Measurements from ENCODE around the gene VRK2. TPM values are rescaled to one million over a fixed set of nuclear protein-coding genes. Genes with fewer than 3 reads are reported as not detected.
"Not testable (repeated sequence)": the region's sequence is repeated elsewhere in the genome, so short reads cannot be mapped to it uniquely, and the experiment has no call there.

VRK2 gene
- total RNA-seq, 2 experiments from 2014 or later: 26.2 to 28.4 TPM

GRCh38 chr2:58101500-58101899, 54.9 kb downstream of the VRK2 start:
- H3K4me3 Mint-ChIP-seq: no peak overlapping the region
- H3K27me3 Mint-ChIP-seq: no peaks in the 10 kb centered on the region
- no peak for ATAC-seq
- CTCF ChIA-PET: no interaction called here
- H3K36me3 Mint-ChIP-seq: peaks cover 13% of the 10 kb centered on the region
- H3K4me1 Mint-ChIP-seq: no peaks in the 10 kb centered on the region
- DNase-seq: no peak
- H3K9me3 Mint-ChIP-seq (ENCODE audit: low read depth): no peaks in the 10 kb centered on the region
- H3K27ac Mint-ChIP-seq: no peak overlapping the region

- H3K4me1 Mint-ChIP-seq: peaks cover 10% of the 10 kb centered on the region
- no peak overlapping the region for H3K27ac Mint-ChIP-seq
- ATAC-seq: no peak
- no peaks in the 10 kb centered on the region for H3K9me3 Mint-ChIP-seq (ENCODE audit: low read depth)
- H3K27me3 Mint-ChIP-seq: no peaks in the 10 kb centered on the region
- peaks cover 9% of the 10 kb centered on the region for H3K36me3 Mint-ChIP-seq
- no peak for DNase-seq
- CTCF ChIA-PET: no interaction called here
- no peak overlapping the region for H3K4me3 Mint-ChIP-seq
Measured at GRCh38 chr2:58106896-58107295, 60.3 kb downstream of the VRK2 start.

GRCh38 chr2:58107803-58108710, 61.5 kb downstream of the VRK2 start:
- peaks cover 10% of the 10 kb centered on the region for H3K4me1 Mint-ChIP-seq
- H3K36me3 Mint-ChIP-seq: peaks cover 13% of the 10 kb centered on the region
- no peak overlapping the region for H3K27ac Mint-ChIP-seq
- ATAC-seq (no peak), DNase-seq (no peak)
- no peak overlapping the region for H3K4me3 Mint-ChIP-seq
- no peaks in the 10 kb centered on the region for H3K27me3 Mint-ChIP-seq
- H3K9me3 Mint-ChIP-seq (ENCODE audit: low read depth): no peaks in the 10 kb centered on the region
- CTCF ChIA-PET: no interaction called here

GRCh38 chr2:58109481-58109880, 62.9 kb downstream of the VRK2 start:
- Mint-ChIP-seq H3K27me3 (no peaks in the 10 kb centered on the region), H3K9me3 (ENCODE audit: low read depth) (no peaks in the 10 kb centered on the region), H3K36me3 (peaks cover 11% of the 10 kb centered on the region), H3K4me1 (peaks cover 10% of the 10 kb centered on the region), H3K27ac (no peak overlapping the region), H3K4me3 (no peak overlapping the region)
- DNase-seq (no peak), ATAC-seq (no peak)
- CTCF ChIA-PET: no interaction called here

GRCh38 chr2:58110765-58111164, 64.2 kb downstream of the VRK2 start:
- H3K27me3 Mint-ChIP-seq: no peaks in the 10 kb centered on the region
- ATAC-seq (no peak), DNase-seq (no peak)
- CTCF ChIA-PET: no interaction called here
- H3K27ac Mint-ChIP-seq: no peak overlapping the region
- H3K36me3 Mint-ChIP-seq: peaks cover 14% of the 10 kb centered on the region
- H3K4me3 Mint-ChIP-seq: no peak overlapping the region
- H3K4me1 Mint-ChIP-seq: peaks cover 10% of the 10 kb centered on the region
- H3K9me3 Mint-ChIP-seq (ENCODE audit: low read depth): no peaks in the 10 kb centered on the region

- H3K36me3 Mint-ChIP-seq: peaks cover 19% of the 10 kb centered on the region
- ATAC-seq; CTCF ChIA-PET; H3K4me1 Mint-ChIP-seq; H3K27ac Mint-ChIP-seq; H3K4me3 Mint-ChIP-seq; DNase-seq; H3K27me3 Mint-ChIP-seq; H3K9me3 Mint-ChIP-seq (ENCODE audit: low read depth): not testable (repeated sequence)
Measured at GRCh38 chr2:58113563-58113962, 67.0 kb downstream of the VRK2 start.

GRCh38 chr2:58120626-58121229, 74.1 kb downstream of the VRK2 start:
- Mint-ChIP-seq H3K36me3 (peaks cover 31% of the 10 kb centered on the region), H3K27ac (no peak overlapping the region), H3K9me3 (ENCODE audit: low read depth) (no peaks in the 10 kb centered on the region), H3K4me3 (no peak overlapping the region), H3K4me1 (peaks cover 1% of the 10 kb centered on the region), H3K27me3 (no peaks in the 10 kb centered on the region)
- ATAC-seq (no peak), DNase-seq (no peak)
- CTCF ChIA-PET: no interaction called here

GRCh38 chr2:58122040-58122439, 75.4 kb downstream of the VRK2 start:
- Mint-ChIP-seq H3K27me3 (no peaks in the 10 kb centered on the region), H3K9me3 (ENCODE audit: low read depth) (no peaks in the 10 kb centered on the region), H3K4me3 (no peak overlapping the region), H3K4me1 (peaks cover 1% of the 10 kb centered on the region), H3K27ac (no peak overlapping the region), H3K36me3 (peaks cover 30% of the 10 kb centered on the region)
- CTCF ChIA-PET: no interaction called here
- ATAC-seq (no peak), DNase-seq (no peak)

GRCh38 chr2:58122540-58122939, 75.9 kb downstream of the VRK2 start:
- Mint-ChIP-seq H3K4me3 (no peak overlapping the region), H3K27ac (no peak overlapping the region), H3K4me1 (peaks cover 1% of the 10 kb centered on the region), H3K27me3 (no peaks in the 10 kb centered on the region), H3K9me3 (ENCODE audit: low read depth) (no peaks in the 10 kb centered on the region), H3K36me3 (peaks cover 29% of the 10 kb centered on the region)
- CTCF ChIA-PET: no interaction called here
- ATAC-seq (no peak), DNase-seq (no peak)

GRCh38 chr2:58127111-58127510, 80.5 kb downstream of the VRK2 start:
- Mint-ChIP-seq H3K27ac (no peak overlapping the region), H3K4me3 (no peak overlapping the region), H3K9me3 (ENCODE audit: low read depth) (no peaks in the 10 kb centered on the region), H3K36me3 (peaks cover 19% of the 10 kb centered on the region), H3K27me3 (no peaks in the 10 kb centered on the region), H3K4me1 (no peaks in the 10 kb centered on the region)
- ATAC-seq (no peak), DNase-seq (no peak)
- CTCF ChIA-PET: no interaction called here

GRCh38 chr2:58130238-58130637, 83.6 kb downstream of the VRK2 start:
- H3K36me3 Mint-ChIP-seq: peaks cover 11% of the 10 kb centered on the region
- no peaks in the 10 kb centered on the region for H3K9me3 Mint-ChIP-seq (ENCODE audit: low read depth)
- CTCF ChIA-PET: no interaction called here
- no peak overlapping the region for H3K4me3 Mint-ChIP-seq
- no peaks in the 10 kb centered on the region for H3K4me1 Mint-ChIP-seq
- ATAC-seq (no peak), DNase-seq (no peak)
- H3K27ac Mint-ChIP-seq: no peak overlapping the region
- no peaks in the 10 kb centered on the region for H3K27me3 Mint-ChIP-seq

GRCh38 chr2:58131191-58132011, 84.8 kb downstream of the VRK2 start:
- Mint-ChIP-seq H3K4me3 (no peak overlapping the region), H3K27ac (no peak overlapping the region), H3K9me3 (ENCODE audit: low read depth) (no peaks in the 10 kb centered on the region), H3K4me1 (no peaks in the 10 kb centered on the region), H3K27me3 (no peaks in the 10 kb centered on the region), H3K36me3 (peaks cover 12% of the 10 kb centered on the region)
- DNase-seq (no peak), ATAC-seq (no peak)
- CTCF ChIA-PET: no interaction called here

- no peak for ATAC-seq
- no peak overlapping the region for H3K4me3 Mint-ChIP-seq
- H3K4me1 Mint-ChIP-seq: no peaks in the 10 kb centered on the region
- H3K9me3 Mint-ChIP-seq (ENCODE audit: low read depth): no peaks in the 10 kb centered on the region
- H3K27ac Mint-ChIP-seq: no peak overlapping the region
- DNase-seq: no peak
- H3K36me3 Mint-ChIP-seq: peaks cover 17% of the 10 kb centered on the region
- CTCF ChIA-PET: no interaction called here
- H3K27me3 Mint-ChIP-seq: no peaks in the 10 kb centered on the region
Measured at GRCh38 chr2:58133395-58133794, 86.8 kb downstream of the VRK2 start.

GRCh38 chr2:58135861-58136260, 89.3 kb downstream of the VRK2 start:
- CTCF ChIA-PET: no interaction called here
- no peak overlapping the region for H3K4me3 Mint-ChIP-seq
- ATAC-seq: no peak
- H3K9me3 Mint-ChIP-seq (ENCODE audit: low read depth): no peaks in the 10 kb centered on the region
- no peak overlapping the region for H3K27ac Mint-ChIP-seq
- H3K4me1 Mint-ChIP-seq: no peaks in the 10 kb centered on the region
- DNase-seq: no peak
- peaks cover 23% of the 10 kb centered on the region for H3K36me3 Mint-ChIP-seq
- no peaks in the 10 kb centered on the region for H3K27me3 Mint-ChIP-seq
